ENCODE measurements around the gene NDE1.

DNA sequence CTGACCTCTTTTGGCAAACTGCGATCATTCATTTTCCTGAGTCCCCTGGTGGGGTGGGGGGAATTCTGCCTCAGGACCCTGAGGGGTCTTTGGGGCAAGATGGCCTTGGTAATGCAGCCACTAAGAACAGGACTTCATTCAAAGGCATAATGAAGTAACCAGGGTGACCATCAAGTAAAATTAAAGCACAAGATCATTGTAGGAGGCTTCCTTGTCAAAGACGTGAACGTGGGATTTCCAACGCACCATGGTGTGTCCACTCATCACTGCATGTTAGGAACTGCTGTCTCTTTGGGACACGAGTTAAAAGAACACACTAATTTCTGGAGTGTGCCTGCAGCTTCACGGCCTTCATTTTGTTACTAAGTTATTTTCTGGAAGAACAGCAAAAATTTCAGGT lies 51.3 kb downstream of the NDE1 start:
- TF ChIP-seq, protein P1, sequence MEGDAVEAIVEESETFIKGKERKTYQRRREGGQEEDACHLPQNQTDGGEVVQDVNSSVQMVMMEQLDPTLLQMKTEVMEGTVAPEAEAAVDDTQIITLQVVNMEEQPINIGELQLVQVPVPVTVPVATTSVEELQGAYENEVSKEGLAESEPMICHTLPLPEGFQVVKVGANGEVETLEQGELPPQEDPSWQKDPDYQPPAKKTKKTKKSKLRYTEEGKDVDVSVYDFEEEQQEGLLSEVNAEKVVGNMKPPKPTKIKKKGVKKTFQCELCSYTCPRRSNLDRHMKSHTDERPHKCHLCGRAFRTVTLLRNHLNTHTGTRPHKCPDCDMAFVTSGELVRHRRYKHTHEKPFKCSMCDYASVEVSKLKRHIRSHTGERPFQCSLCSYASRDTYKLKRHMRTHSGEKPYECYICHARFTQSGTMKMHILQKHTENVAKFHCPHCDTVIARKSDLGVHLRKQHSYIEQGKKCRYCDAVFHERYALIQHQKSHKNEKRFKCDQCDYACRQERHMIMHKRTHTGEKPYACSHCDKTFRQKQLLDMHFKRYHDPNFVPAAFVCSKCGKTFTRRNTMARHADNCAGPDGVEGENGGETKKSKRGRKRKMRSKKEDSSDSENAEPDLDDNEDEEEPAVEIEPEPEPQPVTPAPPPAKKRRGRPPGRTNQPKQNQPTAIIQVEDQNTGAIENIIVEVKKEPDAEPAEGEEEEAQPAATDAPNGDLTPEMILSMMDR (IDR thresholded peaks at IDR 0.05) = no peak
- TF ChIP-seq POLR2A (IDR thresholded peaks at IDR 0.05) = no peak
